Fibroblast of upper back skin (primary cell): ENCODE measurements around the gene CACNA2D4.

ENCODE experiments used
- DNase-seq: peaks from one replicate; pipeline ENCODE4 v3.0.0-alpha.2; 2013

Gene CACNA2D4

DNA sequence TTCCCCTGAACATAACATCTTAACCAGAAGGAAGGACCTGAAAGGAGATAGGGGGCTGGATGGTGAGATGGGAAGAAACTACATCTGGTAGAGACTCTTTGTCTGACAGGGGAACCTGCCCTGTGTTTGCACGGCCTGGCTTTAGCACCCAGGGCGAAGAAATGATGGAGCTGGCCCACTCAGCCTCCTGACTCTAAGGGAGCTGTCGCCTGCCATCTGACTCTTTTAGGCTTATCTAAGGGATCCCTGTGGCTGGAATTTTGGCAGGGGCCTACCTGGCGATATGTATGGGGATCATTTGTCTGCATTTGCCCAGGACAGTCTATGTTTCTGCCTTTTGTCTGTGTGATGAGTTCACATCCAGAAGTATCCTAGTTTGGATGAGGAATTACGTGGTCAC, 15.6 kb upstream of the CACNA2D4 start:
- DNase-seq = no peak

DNA sequence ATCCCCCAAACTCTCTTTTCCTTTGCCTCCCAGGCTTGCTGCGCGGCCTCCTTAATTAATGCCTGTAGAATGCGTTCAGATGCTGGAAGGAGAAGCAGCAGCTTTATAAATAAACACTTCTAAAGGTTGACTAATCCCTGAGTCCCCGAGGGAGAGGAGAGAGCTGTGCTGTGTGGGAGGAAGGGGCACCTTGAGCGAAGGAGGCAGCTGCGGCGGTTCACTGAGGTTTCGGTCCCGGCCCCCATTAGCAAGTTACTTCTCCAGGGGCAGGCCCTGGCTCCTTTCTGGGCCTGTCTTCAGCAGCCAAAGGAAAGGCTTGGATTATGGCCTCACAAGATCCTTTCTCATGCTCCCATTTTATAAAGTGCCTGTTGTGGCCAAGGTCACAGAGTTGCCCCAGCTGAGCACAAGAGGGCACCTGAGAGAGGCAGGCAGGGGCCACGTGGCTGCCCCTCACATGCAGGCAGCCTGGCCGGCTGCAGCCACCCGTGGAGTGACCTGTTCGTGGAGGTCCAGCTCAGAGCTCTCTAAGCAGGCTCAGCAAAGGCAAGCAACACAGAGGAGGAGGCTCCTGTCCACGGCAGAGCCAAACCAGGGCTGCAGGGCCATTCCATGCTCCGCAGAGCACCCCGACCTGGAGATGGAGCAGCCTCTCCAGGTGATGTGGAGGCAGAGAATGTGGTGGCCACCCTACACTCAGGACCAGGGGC, 15.0 kb upstream of the CACNA2D4 start:
- DNase-seq = peak; percentile 22

GRCh38 chr12:1932264-1932777, 13.9 kb upstream of the CACNA2D4 start:
- DNase-seq = no peak

DNA sequence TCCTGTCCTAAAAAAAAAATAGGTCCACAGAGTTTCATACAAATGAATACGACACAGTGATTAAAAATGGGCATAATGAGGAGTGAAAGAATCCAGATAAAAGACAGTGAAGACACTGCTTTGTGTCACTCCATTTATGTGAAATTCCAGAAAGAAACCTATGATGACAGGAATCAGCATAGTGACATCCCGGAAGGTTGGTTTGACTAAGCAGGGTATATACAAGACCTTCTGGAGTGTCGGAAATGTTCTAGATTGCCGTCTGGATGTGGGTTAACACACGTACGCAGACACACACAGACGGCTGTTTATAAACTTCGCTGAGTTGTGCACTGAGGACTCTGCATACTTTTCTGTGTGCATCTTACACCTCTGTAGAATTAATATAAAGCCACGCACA, 13.2 kb upstream of the CACNA2D4 start:
- DNase-seq = no peak

DNA sequence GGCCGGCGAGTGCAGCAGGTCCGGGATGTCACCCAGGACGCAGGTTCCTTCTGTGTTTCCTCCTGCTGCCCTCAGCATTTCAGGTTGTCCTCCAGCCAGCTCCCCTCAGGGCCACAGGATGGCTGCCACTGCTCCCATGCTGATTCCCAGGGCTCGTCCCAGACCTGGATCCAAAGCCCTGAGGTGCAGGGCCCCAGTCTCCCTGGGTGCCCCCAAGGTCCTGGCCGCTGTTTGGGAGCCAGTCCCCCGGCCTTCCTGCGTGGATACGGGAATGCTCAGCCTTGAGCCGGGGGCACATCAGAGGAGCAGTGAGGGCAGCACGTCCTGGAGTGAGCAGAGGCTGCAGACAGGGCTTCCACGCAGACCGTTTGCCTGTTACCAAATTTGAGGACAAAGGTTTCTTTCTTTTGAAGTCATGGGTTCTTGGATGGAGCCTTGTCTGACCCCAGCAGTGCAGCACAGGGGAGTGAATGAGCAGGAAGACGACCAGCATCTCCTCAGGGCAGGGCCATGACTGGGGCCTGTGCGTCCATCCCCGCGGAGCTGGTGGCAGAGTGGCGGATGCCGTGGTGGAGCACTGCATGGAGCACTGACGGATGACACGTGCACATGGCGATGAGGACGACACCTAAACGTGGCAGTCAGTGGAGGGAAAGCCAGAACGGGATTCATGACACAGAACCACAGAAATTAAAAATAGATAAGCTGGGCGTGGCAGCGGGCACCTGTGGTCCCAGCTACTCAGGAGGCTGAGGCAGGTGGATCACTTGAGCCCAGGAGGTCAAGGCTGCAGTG, 12.5 kb upstream of the CACNA2D4 start:
- DNase-seq = no peak

GRCh38 chr12:1929985-1930802, 11.7 kb upstream of the CACNA2D4 start:
- DNase-seq = no peak

- no peak for DNase-seq
These were observed 11.0 kb upstream of the CACNA2D4 start for GRCh38 chr12:1929241-1929984.

- DNase-seq = no peak
These were observed 10.1 kb upstream of the CACNA2D4 start for GRCh38 chr12:1928439-1929121.

DNA sequence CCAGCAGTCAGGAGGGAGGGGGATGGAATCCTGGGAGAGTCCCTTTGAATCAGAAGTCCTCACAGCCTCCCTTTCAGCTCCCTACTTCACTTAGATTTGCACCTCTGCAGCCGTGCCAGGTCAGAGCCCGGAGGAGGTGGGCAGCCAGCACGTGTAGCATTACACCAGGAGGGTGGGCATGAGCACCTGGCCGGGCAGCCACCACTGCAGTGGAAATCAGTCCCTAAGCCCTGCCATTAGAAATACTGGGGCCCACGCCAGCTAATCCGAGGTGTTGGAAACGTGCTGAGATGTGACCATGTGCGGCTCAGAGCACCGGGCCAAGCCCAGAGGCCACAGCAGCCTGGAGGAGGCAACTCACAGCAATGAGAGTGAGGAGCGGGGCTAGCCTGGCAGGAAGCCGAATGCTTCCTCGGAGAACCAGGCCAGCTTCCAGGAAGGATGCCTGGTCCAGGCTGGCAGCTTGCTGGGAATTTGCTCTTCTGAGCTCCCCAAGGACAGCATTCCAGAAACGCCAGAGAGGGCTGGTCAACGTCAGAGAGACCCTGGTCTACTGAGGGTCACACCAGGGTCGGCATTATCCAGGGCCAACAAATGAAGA, 9.4 kb upstream of the CACNA2D4 start:
- no peak for DNase-seq

GRCh38 chr12:1927051-1927680, 8.7 kb upstream of the CACNA2D4 start:
- DNase-seq = no peak

DNA sequence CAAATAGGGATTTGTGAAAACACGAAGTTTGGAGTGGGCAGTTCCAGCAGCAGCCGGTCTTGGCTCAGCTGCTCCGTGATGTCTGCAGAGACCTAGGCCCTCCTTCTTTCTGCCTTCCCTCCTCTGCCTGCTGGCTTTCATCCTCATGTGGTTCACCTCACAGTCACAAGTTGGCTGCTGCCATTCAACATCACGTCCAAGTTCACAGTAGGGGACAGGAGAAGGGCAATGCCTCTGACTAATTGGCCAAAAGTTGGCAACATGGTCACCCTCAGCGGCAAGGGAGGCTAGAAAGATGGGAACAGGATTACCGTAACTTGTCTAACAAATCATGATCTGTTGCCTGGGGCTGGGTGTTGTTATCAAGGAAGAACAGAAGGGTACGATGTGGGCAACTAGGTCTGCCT, 7.8 kb upstream of the CACNA2D4 start:
- no peak for DNase-seq

DNA sequence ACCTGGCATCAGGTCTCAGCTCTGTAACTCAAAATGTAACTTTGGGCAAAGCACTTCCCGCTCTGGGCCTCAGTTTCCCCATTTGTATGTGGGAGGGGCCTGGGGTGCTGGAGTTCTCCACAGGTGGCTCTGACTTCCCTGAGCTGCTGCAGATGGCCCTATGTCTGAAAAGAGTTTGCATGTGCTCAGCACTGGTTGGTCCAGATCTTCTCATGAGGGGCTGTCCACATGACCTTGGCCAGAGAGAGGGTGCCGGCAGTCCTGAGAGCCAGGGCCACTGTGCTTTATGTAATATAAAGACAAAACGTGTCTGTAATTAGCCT, 7.2 kb upstream of the CACNA2D4 start:
- no peak for DNase-seq

GRCh38 chr12:1924996-1925683, 6.7 kb upstream of the CACNA2D4 start:
- no peak for DNase-seq

GRCh38 chr12:1922985-1923384, 4.5 kb upstream of the CACNA2D4 start:
- no peak for DNase-seq

DNA sequence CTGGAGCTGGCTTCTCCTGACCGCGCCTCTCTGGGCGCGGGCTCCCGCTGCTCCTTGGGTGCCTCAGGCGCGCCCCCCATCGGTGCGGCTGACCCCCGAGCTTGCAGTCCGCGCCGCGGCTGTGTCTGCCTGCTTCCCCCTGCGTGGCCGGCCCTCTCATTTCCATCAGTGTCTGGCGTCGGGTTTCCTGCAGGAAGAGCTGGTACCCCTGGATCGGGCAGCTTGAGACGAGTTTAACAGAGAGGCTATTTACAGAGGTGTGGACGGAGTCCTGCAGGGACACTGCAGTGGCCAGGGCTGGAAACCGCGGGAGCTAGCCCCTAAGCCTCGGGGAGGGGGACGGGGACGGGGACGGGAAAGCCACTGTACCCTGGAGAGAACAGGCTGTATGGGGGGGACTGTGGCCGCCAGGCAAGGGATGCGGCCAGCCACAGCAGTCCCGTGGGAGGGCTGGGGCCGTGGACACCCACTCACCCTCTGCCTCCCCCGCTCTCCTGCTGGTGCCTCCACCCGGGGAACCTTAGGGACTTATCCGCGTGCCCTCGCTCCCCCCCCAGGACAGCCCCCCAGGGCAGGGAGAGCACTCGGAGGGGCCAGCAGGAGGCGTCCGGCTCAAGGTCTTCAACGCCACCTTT, 3.7 kb upstream of the CACNA2D4 start:
- no peak for DNase-seq

GRCh38 chr12:1920971-1921370, 2.5 kb upstream of the CACNA2D4 start:
- no peak for DNase-seq

DNA sequence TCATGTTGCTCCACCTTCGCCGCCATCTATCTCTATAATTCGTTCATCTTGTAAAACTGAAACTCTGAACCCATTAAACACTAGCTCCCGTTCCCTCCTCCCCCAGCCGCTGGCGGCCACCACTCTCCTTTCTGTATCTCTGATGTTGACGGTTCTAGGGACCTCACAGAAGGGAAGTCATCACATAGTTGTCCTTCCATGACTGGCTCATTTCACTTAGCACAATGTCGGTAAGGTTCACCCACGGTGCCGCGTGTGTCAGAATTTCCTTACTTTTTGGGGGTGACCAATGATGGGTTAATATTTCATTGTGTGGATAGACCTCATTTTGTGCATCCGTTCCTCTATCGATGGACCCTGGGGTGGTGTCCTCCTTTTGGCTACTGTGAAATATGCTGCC, 2.0 kb upstream of the CACNA2D4 start:
- no peak for DNase-seq

DNA sequence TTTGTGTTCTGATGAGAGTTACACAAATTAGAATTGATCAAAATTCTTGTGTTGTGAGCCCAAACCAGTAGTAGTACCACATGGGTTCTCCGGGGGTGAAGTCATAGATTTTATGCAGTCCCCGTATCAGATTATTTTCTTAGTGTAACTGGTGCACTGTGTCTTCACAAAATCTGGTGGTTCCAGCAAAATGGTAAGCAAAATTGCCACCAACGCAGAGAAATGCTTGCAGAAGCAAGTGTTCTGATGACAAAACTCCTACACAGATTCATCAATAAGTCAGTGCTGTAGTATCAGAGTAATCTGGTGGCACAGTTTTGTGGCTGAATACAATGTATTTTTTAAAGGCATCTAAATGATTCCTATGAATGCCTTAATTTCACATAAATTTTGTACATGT, 1.3 kb upstream of the CACNA2D4 start:
- DNase-seq = no peak

DNA sequence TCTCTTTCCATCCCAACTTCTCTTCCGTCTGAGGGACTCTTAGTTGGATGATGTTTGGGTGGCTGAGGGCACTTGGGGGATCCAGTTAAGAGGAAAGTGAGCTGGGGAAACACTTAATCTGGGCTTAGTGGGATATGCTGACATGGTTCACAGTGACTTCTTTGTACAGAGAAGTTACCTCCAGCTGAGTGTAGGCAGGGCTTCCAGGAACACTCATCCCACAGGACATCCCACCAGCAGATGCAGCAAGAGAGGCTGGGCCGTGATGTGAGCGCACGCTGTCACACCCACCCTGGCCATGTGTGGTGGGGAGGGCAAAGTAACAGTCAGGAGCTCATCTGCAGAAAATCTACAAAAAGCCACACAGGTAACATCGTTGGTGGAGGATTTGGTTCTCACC, 832 bp upstream of the CACNA2D4 start:
- no peak for DNase-seq

DNA sequence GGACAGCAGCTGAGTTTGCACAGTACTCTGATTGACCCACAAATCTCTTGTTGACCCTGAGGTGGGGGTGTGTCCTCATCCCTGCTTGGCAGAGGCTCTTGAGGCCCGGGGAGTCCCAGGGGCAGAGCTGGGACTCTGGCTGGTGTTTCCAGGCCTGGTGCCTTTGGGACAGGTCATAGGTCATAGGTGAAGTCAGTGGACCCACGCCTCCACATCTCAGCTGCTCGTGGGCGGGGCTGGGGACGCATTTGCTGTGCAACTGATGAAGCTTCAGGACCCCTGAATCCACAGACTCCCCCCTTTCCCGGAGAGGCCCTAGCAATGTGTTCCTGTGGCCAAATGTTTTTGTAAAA, 408 bp upstream of the CACNA2D4 start:
- DNase-seq = no peak
